Fibroblast of lung (primary cell): Measurements from ENCODE around the gene NPTX2.

Experiments used
- EZH2 ChIP-seq: IDR thresholded peaks from 2 replicates; pipeline ENCODE4 v1.5.1; 2012; ENCODE audit warnings: low read length, control low read depth, mild to moderate bottlenecking; ENCODE audit errors: missing control alignments
- TF ChIP-seq, protein P1 (sequence below), 2 donors: IDR thresholded peaks in 1 of 2; conservative IDR thresholded peaks in 1 of 2; 1 replicate in 1 of 2; 2 replicates in 1 of 2; pipeline ENCODE4 v1.5.1; 2011 to 2012; ENCODE audit warnings: low read length in 2 of 2, control low read depth in 1 of 2, inconsistent platforms in 1 of 2, low read depth in 1 of 2, mild to moderate bottlenecking in 1 of 2

DNA sequence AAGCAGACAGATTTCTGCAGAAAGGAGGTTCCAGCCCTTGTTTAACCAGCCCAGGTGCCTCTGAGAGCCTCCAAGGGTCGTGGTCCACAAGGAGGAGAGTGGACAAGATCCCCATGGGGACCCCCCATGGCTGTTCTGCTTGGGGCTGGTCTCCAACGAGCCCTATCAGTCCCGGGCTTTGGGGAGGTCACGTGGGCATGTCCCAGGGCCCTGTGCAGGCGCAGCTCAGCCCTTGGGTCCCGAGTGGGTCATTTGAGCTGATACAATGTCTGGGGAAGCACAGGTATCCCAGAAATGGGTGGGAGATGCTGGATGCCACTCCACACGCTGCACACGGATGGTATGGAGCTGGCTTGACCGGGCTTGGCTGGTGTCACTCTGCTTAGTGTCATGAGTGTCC lies 57.8 kb downstream of the NPTX2 start:
- TF ChIP-seq, protein P1, sequence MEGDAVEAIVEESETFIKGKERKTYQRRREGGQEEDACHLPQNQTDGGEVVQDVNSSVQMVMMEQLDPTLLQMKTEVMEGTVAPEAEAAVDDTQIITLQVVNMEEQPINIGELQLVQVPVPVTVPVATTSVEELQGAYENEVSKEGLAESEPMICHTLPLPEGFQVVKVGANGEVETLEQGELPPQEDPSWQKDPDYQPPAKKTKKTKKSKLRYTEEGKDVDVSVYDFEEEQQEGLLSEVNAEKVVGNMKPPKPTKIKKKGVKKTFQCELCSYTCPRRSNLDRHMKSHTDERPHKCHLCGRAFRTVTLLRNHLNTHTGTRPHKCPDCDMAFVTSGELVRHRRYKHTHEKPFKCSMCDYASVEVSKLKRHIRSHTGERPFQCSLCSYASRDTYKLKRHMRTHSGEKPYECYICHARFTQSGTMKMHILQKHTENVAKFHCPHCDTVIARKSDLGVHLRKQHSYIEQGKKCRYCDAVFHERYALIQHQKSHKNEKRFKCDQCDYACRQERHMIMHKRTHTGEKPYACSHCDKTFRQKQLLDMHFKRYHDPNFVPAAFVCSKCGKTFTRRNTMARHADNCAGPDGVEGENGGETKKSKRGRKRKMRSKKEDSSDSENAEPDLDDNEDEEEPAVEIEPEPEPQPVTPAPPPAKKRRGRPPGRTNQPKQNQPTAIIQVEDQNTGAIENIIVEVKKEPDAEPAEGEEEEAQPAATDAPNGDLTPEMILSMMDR (conservative IDR thresholded peaks at IDR 0.05 in 1 of 2, IDR thresholded peaks at IDR 0.05 in 1 of 2; ENCODE audit: low read depth in 1 of 2, low read length in 2 of 2) = no peak
- TF ChIP-seq EZH2 = no peak
